HG02852 (cell line): ENCODE data around the gene AHSG.

Source experiments
- ATAC-seq: cut with Tn5 transposase; IDR thresholded peaks from one replicate; pipeline ENCODE4 v1.9.1; 2021; ENCODE audit warnings: mild to moderate bottlenecking, moderate library complexity; ENCODE audit not compliant: unreplicated experiment

AHSG gene

GRCh38 chr3:186592682-186593081 lies 20.2 kb upstream of the AHSG start:
- no peak for ATAC-seq

DNA sequence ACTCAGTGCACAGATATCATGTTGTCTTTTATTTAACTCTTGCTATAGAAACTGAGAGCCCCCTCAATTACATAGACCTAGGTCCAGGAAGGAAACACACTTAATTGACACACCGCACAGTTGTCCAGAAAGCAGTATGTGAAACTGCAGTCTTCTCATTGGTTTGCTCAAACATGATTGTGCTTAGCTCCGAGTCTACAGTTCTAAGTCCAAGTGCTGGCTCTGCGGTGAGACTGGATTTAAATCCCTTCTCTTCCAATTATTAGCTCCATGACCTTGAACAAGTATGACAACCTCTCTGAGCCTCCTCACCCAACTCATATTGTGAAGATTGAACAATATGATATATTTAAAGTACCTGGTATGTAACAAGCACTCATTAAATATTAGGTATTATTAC lies 19.0 kb upstream of the AHSG start:
- ATAC-seq, result no peak

GRCh38 chr3:186594591-186595113 lies 18.2 kb upstream of the AHSG start:
- ATAC-seq, result no peak

- no peak for ATAC-seq
Measured at GRCh38 chr3:186596568-186597287, 16.1 kb upstream of the AHSG start.

GRCh38 chr3:186598108-186598784 lies 14.6 kb upstream of the AHSG start:
- ATAC-seq, result no peak

DNA sequence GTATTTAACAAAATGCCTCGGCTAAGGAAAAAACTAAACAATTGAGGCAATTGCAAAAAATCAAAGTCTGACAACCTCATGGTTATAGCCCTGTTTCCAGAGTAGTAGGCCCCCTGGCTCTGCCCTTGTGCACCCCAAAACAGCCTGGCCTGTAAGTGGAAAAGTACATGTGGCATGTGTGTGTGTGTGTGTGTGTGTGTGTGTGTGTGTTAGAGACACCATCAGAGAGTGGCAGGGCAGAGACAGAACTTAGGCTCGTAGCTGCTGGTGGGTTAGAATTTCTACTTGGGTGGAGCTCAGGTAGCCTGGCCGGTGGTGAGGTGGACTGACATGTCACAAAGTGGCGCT lies 14.1 kb upstream of the AHSG start:
- ATAC-seq, result no peak

DNA sequence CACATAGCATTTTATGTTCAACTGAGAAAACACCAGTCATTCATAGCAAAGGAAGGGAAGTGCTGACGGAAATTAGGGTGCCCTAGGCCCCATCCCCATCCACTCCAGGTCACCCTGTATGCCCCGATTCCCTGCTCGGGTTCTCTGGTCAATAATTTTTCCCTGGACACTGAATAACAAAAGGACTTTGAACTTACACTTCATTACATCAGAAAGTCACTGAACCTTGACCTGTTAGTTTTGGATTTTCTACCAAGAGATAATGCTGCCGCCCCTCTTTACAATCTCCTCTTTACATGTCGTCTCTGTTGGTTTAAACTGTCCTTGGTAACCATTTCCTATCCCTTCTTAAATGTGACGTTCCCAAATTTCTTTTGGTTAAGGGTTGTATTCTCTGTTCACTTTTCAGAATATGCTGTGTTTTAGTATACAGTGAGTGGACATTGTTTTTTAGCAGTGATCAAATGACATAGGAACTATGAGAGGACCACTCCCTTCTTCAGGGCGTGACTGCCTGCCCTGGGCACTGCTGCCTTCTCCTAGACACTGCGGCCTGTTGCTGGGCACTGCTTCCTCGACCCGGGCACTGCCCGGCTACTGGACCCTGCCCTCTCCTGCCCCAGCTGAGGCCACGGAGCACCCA lies 13.6 kb upstream of the AHSG start:
- ATAC-seq, result no peak

DNA sequence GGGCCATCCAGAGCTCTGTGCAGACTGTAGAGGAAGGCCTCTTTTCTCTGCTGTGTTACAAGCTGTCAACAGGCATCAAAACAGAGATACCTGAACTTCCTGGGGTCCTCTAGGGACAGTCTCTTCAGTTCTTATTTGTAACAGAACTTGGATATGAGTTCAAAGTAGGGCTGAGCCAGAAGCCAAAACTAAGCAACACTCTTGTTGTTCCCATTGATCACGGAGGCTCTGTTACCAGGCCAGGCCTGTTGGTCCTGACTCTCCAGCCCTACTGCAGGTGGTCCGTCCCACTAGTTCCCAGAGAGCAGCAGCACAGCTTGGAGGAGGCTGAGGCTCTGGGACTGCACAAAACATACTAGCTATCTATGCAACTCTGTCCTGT lies 13.1 kb upstream of the AHSG start:
- ATAC-seq, result no peak

- ATAC-seq, result no peak
Measured at GRCh38 chr3:186600896-186601295, 12.0 kb upstream of the AHSG start.

- ATAC-seq, result no peak
Measured at GRCh38 chr3:186603159-186603558, 9.7 kb upstream of the AHSG start.

DNA sequence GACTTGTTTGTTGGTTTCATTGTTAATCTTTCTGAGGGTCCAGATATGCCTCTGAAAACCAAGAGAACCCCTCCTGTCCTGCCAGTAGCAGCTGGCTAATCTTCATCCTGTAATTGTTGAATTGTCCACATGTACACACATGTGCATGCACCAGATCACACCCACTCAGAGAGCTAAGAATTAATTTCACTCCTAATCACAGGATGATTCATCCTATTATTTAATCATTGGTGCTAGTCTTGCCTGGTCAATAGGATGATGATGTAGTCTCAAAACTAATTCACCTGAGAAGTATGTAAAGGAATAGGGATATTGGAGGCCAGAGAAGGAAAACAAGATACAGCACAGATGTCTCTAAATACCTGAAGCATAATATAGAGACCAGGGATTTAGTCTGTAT lies 7.8 kb upstream of the AHSG start:
- ATAC-seq, result no peak

DNA sequence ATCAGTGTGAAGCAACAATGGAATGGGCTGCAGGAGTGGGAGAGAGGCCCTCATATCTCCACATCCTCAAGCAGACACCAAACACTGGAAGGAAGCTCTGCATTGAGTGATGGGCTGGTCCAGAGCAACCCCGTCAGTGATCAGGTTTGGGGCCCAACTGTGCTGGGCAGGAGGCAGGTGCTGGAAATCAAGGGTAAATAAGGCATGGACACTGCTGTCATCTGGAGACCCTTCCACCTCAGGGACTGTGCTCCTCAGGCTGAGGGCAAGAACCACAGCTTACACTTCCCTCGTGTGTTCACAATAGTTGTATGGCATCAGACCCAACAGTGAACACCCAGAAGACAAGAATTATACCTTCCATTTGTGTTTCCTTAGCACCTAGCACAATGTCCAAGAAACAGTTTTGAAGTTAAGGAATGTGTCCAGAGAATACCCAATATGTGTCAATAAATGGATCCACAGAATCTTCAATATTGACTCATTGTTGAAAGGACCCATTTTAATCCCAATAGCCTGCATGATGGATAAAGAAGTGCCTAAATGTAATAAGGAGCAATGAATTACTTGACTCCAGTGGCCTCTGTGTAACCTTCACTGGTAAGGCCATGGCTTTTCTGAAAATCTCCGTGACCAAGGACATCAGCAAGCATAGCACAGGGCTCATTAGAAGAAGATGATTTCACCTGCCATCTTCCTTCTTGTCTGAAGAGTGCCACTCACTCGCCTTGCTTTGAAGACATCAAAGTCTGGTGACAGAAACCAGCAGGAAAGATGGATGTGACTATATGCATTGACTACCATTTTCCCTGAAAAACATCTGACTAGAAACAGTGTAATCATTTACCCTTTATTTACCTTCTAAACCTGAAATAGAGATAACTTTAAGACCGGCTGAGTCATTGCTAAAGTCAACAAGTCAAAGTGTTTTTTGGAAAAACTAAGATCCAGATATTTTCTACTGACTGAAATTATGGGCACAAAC lies 7.0 kb upstream of the AHSG start:
- ATAC-seq, result no peak

DNA sequence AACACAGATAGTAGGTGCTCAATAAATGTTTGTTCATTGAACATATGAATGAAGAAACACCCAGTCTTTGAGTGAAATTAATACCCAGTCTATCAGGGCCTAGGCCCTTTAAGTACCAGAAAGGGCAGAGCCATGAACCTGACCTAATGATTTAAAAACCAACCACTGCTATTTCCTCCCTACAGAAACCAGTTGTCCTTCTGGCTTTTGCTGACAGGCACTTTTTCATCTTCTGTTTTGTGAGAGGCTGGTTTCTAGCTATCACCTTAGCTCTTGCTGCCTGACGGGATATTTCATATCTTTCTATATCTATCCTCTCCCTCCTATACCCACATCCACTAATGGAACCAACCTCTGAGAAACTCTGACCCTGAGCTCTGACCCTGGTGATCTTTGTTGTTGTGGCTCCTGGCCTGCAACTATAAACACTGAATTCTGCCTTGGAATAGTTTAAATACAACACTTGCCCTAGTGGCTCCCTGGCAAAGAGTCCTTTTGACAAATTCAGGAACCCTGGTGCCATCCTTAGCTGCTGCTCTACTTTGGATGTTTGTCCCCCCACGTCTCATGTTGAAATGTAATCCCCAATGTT lies 4.1 kb upstream of the AHSG start:
- no peak for ATAC-seq

GRCh38 chr3:186609247-186609868 lies 3.5 kb upstream of the AHSG start:
- ATAC-seq, result no peak

DNA sequence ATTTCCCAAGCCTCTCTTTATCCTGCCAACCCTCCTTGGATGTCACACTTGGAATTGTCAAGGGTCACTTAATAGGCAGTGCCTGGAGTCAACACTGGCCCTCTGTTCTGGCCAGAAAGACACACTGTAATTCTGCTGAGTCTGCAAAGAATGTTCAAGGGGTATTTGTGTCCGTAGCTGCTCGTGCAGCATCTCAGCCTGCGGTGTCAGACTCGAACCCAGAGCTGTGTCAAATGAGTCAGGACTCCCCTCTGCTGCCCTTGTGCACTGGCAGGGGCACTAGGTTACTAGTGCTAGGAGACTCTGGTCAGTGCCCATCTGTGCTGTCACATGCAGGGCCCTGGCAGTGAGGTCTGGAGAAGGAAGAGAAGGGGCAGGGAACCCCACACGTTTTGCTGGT lies 795 bp upstream of the AHSG start:
- ATAC-seq, result no peak

DNA sequence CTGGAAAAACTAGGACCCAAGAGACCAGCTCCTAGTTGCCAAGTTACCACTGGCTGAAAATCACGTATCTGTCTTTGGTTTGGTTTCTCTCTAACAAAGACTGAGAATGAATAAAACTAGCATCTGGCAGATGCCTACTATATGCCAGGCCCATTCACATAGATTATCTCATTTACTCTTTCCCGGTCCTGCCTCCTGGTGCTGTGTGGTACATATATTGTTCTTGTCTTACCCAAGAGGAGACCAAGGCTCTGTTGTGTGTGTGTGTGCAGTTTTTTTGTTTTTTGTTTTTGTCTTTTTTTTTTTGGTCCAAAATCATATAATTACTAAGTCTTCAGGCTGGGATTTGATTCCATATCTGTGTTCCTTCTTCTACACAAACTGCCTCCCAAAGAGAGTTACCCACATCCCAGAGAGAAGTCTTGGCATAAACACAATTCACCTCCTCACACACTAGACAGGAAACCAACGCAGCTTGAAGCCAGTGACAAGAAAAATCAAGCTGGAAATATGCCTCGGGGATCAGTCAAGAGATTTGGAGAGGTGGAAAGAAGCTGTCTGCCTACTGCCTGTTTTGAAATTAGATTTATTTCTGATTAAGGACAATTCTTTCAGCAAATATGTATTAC lies 891 bp downstream of the AHSG start:
- ATAC-seq, result no peak

- ATAC-seq, result no peak
Measured at GRCh38 chr3:186614266-186614596, 1.4 kb downstream of the AHSG start.

DNA sequence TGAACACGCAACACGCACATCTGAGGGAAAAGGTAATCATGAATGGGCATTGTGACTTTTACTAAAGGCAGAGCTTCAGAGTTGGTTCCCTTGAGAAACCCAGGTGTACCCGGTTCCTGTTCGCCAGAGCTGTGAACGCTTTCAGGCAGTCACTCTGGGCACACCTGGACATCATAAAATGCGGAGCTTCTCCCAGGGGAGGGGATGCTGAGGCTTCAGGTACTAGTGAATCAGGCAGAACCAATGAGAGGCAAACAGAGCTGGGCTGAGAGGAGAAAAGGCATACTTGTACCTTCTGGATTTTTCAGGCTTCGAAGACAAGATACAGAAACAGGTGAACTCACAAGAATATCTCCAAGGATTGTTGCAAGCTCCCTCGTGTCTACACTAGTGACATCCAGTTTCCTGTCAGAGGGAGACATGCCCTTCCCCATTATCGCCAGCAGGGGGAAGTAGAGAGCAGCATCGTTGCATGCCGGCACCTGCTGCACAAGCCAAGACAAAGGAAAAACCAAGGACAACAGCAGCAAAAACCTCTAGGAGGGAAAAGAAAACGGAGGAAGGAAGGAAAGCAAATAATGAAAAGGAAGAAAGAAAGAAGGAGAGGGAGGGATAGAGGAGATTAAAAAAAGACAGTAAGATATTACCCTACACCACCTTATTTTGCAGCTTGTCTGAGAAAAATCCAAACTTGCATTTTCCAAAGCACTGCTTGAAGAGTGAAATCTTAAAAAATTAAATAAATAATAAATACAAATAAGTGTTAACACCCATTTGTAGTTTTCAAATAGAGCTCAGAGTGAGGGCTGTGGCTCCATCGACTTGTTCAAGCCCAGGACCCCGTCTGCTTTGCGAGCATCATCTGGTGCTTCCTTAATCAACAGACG lies 2.0 kb downstream of the AHSG start:
- ATAC-seq, result no peak

DNA sequence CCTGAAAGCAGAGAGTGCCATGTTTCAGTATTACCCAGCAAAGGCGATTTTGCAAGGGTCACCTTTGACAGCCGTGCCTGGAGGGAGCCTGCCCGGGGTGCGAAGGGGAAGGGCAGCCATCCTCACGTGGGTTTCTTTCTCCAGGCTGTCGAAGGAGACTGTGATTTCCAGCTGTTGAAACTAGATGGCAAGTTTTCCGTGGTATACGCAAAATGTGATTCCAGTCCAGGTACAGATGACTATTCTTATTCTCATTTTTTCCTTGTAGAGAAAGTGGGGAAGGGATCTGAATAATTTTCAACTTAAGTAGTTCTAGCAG lies 3.4 kb downstream of the AHSG start:
- ATAC-seq, result no peak
